ENCODE data around the gene CCDC47. TPM values are rescaled to one million over a fixed set of nuclear protein-coding genes. Genes with fewer than 3 reads are reported as not detected.

The CCDC47 gene
- total RNA-seq, 1 experiment from 2014 or later: 104 TPM

DNA sequence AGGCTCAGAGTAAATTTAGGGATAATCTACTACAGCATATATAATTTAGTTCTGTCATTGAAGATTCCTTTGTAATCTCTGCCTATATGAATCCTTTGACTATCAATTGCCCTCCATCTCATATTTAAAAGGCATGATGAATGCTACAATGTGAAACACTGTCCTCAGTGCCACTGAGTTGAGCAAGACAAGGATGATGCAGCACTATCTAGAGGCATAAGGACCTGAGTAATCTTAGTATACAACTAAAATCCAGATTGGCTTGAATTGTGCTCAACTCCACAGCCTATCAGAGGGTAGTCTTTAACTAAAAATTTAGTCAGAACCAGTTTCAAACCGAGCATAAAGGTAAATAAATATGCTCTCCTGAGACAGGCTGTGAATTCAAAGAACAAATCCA lies 20.2 kb downstream of the CCDC47 start:
- H3K9me3 ChIP-seq (ENCODE audit: low read depth, low read length, poor library complexity, severe bottlenecking): no peaks in the 10 kb centered on the region
- POLR2A ChIA-PET (ENCODE audit: low non-redundant PET): no interaction called here
- no TSS peak for BruUV-seq (replicated peaks)
- no peaks in the 10 kb centered on the region for H3K27me3 ChIP-seq (replicated peaks; ENCODE audit: insufficient read depth, low read depth, low read length, poor library complexity)
- no peak for DNase-seq (ENCODE audit: low spot score)
- no peak for TF ChIP-seq EZH2 (IDR thresholded peaks at IDR 0.05; ENCODE audit: borderline replicate concordance, low read depth, low read length, poor library complexity, severe bottlenecking)
- TF ChIP-seq, protein P1, sequence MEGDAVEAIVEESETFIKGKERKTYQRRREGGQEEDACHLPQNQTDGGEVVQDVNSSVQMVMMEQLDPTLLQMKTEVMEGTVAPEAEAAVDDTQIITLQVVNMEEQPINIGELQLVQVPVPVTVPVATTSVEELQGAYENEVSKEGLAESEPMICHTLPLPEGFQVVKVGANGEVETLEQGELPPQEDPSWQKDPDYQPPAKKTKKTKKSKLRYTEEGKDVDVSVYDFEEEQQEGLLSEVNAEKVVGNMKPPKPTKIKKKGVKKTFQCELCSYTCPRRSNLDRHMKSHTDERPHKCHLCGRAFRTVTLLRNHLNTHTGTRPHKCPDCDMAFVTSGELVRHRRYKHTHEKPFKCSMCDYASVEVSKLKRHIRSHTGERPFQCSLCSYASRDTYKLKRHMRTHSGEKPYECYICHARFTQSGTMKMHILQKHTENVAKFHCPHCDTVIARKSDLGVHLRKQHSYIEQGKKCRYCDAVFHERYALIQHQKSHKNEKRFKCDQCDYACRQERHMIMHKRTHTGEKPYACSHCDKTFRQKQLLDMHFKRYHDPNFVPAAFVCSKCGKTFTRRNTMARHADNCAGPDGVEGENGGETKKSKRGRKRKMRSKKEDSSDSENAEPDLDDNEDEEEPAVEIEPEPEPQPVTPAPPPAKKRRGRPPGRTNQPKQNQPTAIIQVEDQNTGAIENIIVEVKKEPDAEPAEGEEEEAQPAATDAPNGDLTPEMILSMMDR (conservative IDR thresholded peaks at IDR 0.05; ENCODE audit: low read depth, low read length): no peak
- intact Hi-C loops (cut with micrococcal nuclease; ENCODE audit: unreplicated experiment): no loop called here
- no peaks in the 10 kb centered on the region for H3K4me1 ChIP-seq (ENCODE audit: insufficient read depth, low read length, poor library complexity, severe bottlenecking)
- CTCF ChIA-PET: no interaction called here
- no peak overlapping the region for H3K4me3 ChIP-seq (ENCODE audit: low read depth, low read length, poor library complexity, severe bottlenecking)
- H3K36me3 ChIP-seq (ENCODE audit: insufficient read depth, low read length, poor library complexity, severe bottlenecking): peaks cover 87% of the 10 kb centered on the region
- H3K27ac ChIP-seq (ENCODE audit: low read depth, low read length, poor library complexity, severe bottlenecking): no peak overlapping the region

DNA sequence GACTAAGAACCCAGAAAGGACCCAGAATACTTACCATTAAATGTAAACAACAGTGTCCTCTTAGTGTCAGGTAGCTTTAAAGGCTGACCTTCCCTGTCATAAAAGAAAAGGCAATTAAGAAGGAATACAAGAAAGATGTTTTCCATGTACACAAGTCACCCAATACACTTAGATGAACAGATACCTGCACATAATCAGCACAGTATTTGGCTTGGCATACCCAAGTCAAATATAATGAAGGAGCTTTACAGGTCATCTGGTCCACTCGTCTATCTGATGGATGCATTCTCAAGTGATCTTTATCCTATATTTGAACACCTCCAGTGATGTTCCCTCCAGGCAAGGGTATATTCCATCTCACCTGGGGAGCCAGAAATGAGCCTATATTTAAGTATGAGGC lies 20.7 kb downstream of the CCDC47 start:
- POLR2A ChIA-PET (ENCODE audit: low non-redundant PET): no interaction called here
- BruUV-seq (replicated peaks): no TSS peak
- DNase-seq (ENCODE audit: low spot score): no peak
- no peak overlapping the region for H3K27ac ChIP-seq (ENCODE audit: low read depth, low read length, poor library complexity, severe bottlenecking)
- H3K27me3 ChIP-seq (replicated peaks; ENCODE audit: insufficient read depth, low read depth, low read length, poor library complexity): no peaks in the 10 kb centered on the region
- H3K9me3 ChIP-seq (ENCODE audit: low read depth, low read length, poor library complexity, severe bottlenecking): no peaks in the 10 kb centered on the region
- TF ChIP-seq EZH2 (IDR thresholded peaks at IDR 0.05; ENCODE audit: borderline replicate concordance, low read depth, low read length, poor library complexity, severe bottlenecking): no peak
- TF ChIP-seq, protein P1 (conservative IDR thresholded peaks at IDR 0.05; ENCODE audit: low read depth, low read length): no peak
- H3K4me1 ChIP-seq (ENCODE audit: insufficient read depth, low read length, poor library complexity, severe bottlenecking): no peaks in the 10 kb centered on the region
- intact Hi-C loops (cut with micrococcal nuclease; ENCODE audit: unreplicated experiment): no loop called here
- no peak overlapping the region for H3K4me3 ChIP-seq (ENCODE audit: low read depth, low read length, poor library complexity, severe bottlenecking)
- peaks cover 86% of the 10 kb centered on the region for H3K36me3 ChIP-seq (ENCODE audit: insufficient read depth, low read length, poor library complexity, severe bottlenecking)
- CTCF ChIA-PET: no interaction called here

DNA sequence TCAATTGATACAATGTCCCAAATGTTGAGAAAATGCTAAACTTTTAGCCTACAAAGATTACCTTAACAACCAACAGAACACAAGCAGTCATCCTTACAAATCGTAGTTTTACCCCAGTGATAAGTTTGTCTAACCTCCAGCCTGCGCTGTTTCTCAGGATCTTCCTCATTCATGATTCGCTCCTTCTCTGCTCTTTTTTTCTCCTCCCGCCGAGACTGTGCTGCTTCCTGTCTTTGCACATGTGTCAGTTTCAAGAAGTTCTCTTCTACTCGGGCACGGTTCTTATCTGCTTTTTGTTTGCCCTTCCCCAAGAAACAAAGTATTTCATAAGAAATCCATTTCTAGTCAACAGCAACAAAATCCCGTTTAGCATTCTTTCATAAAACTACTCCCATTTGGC lies 21.6 kb downstream of the CCDC47 start:
- TSS peak; percentile 16 for BruUV-seq (replicated peaks)
- no peak for TF ChIP-seq EZH2 (IDR thresholded peaks at IDR 0.05; ENCODE audit: borderline replicate concordance, low read depth, low read length, poor library complexity, severe bottlenecking)
- TF ChIP-seq, protein P1 (conservative IDR thresholded peaks at IDR 0.05; ENCODE audit: low read depth, low read length): no peak
- Histone ChIP-seq H3K27me3 (replicated peaks; ENCODE audit: insufficient read depth, low read depth, low read length, poor library complexity) (no peaks in the 10 kb centered on the region), H3K27ac (ENCODE audit: low read depth, low read length, poor library complexity, severe bottlenecking) (no peak overlapping the region), H3K36me3 (ENCODE audit: insufficient read depth, low read length, poor library complexity, severe bottlenecking) (peaks cover 86% of the 10 kb centered on the region), H3K4me3 (ENCODE audit: low read depth, low read length, poor library complexity, severe bottlenecking) (no peak overlapping the region), H3K4me1 (ENCODE audit: insufficient read depth, low read length, poor library complexity, severe bottlenecking) (no peaks in the 10 kb centered on the region), H3K9me3 (ENCODE audit: low read depth, low read length, poor library complexity, severe bottlenecking) (no peaks in the 10 kb centered on the region)
- no peak for DNase-seq (ENCODE audit: low spot score)
- intact Hi-C loops (cut with micrococcal nuclease; ENCODE audit: unreplicated experiment): no loop called here
- POLR2A ChIA-PET (ENCODE audit: low non-redundant PET): no interaction called here
- CTCF ChIA-PET: interaction anchor here (0.6 kb wide), 1 partner anchor 27 kb away, joined by 4 read pairs; no protein-coding TSS in a partner anchor

Measured in A673 (cell line).